GM23338 (cell line): Measurements from ENCODE around the gene TIMP4. TPM values are rescaled to one million over a fixed set of nuclear protein-coding genes. Genes with fewer than 3 reads are reported as not detected.

ENCODE experiments used
- ATAC-seq: fragments of 200-7000 bp; cut with Tn5 transposase; 3 replicates; pipeline ENCODE4 v1.9.1; 2020
- DNase-seq: peaks from one replicate; pipeline ENCODE4 v3.0.0-alpha.2; 2015; ENCODE audit warnings: low spot score
- H2AFZ ChIP-seq: fragments of 200-600 bp; sonication (generic); 2 replicates; pipeline ENCODE4 v1.8.0; 2016; ENCODE audit warnings: antibody characterized with exemption, mild to moderate bottlenecking, moderate library complexity
- H3F3A ChIP-seq: fragments of 200-600 bp; sonication (generic); replicated peaks from 2 replicates; pipeline ENCODE4 v1.8.0; 2017; ENCODE audit warnings: antibody characterized with exemption, mixed run types, low read depth
- H3K27ac ChIP-seq: fragments of 200-600 bp; sonication (generic); 2 replicates; pipeline ENCODE4 v1.6.1; 2016; ENCODE audit warnings: low read depth
- H3K27me3 ChIP-seq: fragments of 200-600 bp; sonication (generic); 2 replicates; pipeline ENCODE4 v1.8.0; 2016; ENCODE audit warnings: mild to moderate bottlenecking, mixed run types, moderate library complexity; ENCODE audit not compliant: insufficient read depth
- H3K36me3 ChIP-seq: fragments of 200-600 bp; sonication (generic); 2 replicates; pipeline ENCODE4 v1.8.0; 2016; ENCODE audit warnings: mild to moderate bottlenecking; ENCODE audit not compliant: insufficient read depth
- H3K4me1 ChIP-seq: fragments of 200-600 bp; sonication (generic); 2 replicates; pipeline ENCODE4 v1.8.0; 2016; ENCODE audit warnings: mild to moderate bottlenecking, moderate library complexity; ENCODE audit not compliant: insufficient read depth
- H3K4me2 ChIP-seq: fragments of 200-600 bp; sonication (generic); 2 replicates; pipeline ENCODE4 v1.7.1; 2017; ENCODE audit warnings: mixed run types
- H3K4me3 ChIP-seq: fragments of 200-600 bp; sonication (generic); 2 replicates; pipeline ENCODE4 v1.6.1; 2016; ENCODE audit warnings: mixed run types
- H3K79me2 ChIP-seq: fragments of 200-600 bp; sonication (generic); replicated peaks from 2 replicates; pipeline ENCODE4 v1.8.0; 2017; ENCODE audit warnings: mild to moderate bottlenecking; ENCODE audit not compliant: insufficient read depth
- H3K9me2 ChIP-seq: fragments of 200-600 bp; sonication (generic); 2 replicates; pipeline ENCODE4 v1.8.0; 2017; ENCODE audit not compliant: insufficient read depth
- H4K20me1 ChIP-seq: fragments of 200-600 bp; sonication (generic); replicated peaks from 2 replicates; pipeline ENCODE4 v1.8.0; 2017; ENCODE audit warnings: mild to moderate bottlenecking; ENCODE audit not compliant: insufficient read depth
- H3K27ac Mint-ChIP-seq: 2 replicates; pipeline ENCODE4 v1.8.0; 2020; ENCODE audit warnings: inconsistent platforms, mild to moderate bottlenecking, moderate library complexity, mixed read lengths
- H3K27me3 Mint-ChIP-seq: 3 replicates; pipeline ENCODE4 v1.8.0; 2022; ENCODE audit warnings: low read depth, mild to moderate bottlenecking, moderate library complexity, mixed read lengths, inconsistent platforms; ENCODE audit not compliant: insufficient read depth, poor library complexity
- H3K36me3 Mint-ChIP-seq: 3 replicates; pipeline ENCODE4 v1.8.0; 2021; ENCODE audit warnings: low read depth, mild to moderate bottlenecking, inconsistent platforms, moderate library complexity, mixed read lengths
- H3K4me1 Mint-ChIP-seq: 3 replicates; pipeline ENCODE4 v1.8.0; 2020; ENCODE audit warnings: mild to moderate bottlenecking, inconsistent platforms, mixed read lengths
- H3K4me3 Mint-ChIP-seq: 3 replicates; pipeline ENCODE4 v1.8.0; 2021; ENCODE audit warnings: moderate library complexity, mild to moderate bottlenecking, inconsistent platforms, mixed read lengths
- H3K9me3 Mint-ChIP-seq: 3 replicates; pipeline ENCODE4 v1.8.0; 2020; ENCODE audit warnings: moderate library complexity, mild to moderate bottlenecking, inconsistent platforms, mixed read lengths
- STAT1 ChIP-seq: IDR thresholded peaks from one replicate; pipeline ENCODE4 v1.6.1; 2016; ENCODE audit warnings: antibody characterized with exemption; ENCODE audit not compliant: unreplicated experiment
- polyA plus RNA-seq: library from polyadenylated mRNA; unstranded; fragments of >200 nt; fragmentation: Nextera tagmentation; extraction: Ambion mirVana; gene quantifications from 2 replicates; pipeline ENCODE4 v1.2.1, GENCODE V29; 2016
- total RNA-seq: library from RNA; depleted of rRNA; stranded (reverse); fragments of >200 nt; shearing (Covaris generic); gene quantifications from 2 replicates; pipeline ENCODE4 v1.2.3, GENCODE V29; 2014
- TF ChIP-seq, protein P1 (sequence below): fragments of 250-450 bp; sonication (Bioruptor Pico); IDR thresholded peaks from 2 replicates; pipeline ENCODE4 v1.5.0; 2020; ENCODE audit warnings: mild to moderate bottlenecking, moderate library complexity
- TF ChIP-seq, protein P2 (sequence below), 2 experiments: fragments of 200-600 bp in 1 of 2; sonication (generic) in 1 of 2; conservative IDR thresholded peaks; 2 replicates each; pipeline versions ENCODE4 v1.5.1 to v1.6.1; 2016 to 2017; ENCODE audit warnings: antibody characterized with exemption in 2 of 2, low read depth in 2 of 2, mild to moderate bottlenecking in 2 of 2, moderate library complexity in 1 of 2
- TF ChIP-seq, protein P3 (sequence below): IDR thresholded peaks from 2 replicates; pipeline ENCODE4 v1.6.1; 2016; ENCODE audit warnings: antibody characterized with exemption

TIMP4 gene
- total and polyA plus RNA-seq, 2 experiments from 2014 or later, result 6.7 to 11.1 TPM

DNA sequence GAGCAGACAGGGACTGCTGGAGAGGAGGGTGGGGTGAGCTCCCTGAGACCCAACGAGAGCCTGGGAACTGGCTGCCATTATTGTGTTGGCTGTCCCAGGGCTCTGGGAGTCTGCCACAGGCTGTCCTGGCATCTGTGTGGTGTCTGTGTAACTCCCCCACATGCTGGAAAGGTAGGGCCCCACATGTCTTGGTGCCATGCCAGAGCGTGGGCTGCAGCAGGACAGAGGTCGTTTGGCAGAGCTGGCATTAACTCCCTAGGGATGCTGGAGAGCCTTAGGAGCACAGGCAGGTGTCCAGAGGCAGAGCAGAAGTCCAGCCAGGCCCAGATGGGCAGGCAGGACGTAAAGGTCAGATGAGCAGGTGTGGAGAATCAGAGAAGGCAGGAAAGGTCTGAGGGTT is 9.7 kb downstream of the TIMP4 start (continued):
- TF ChIP-seq, protein P1, sequence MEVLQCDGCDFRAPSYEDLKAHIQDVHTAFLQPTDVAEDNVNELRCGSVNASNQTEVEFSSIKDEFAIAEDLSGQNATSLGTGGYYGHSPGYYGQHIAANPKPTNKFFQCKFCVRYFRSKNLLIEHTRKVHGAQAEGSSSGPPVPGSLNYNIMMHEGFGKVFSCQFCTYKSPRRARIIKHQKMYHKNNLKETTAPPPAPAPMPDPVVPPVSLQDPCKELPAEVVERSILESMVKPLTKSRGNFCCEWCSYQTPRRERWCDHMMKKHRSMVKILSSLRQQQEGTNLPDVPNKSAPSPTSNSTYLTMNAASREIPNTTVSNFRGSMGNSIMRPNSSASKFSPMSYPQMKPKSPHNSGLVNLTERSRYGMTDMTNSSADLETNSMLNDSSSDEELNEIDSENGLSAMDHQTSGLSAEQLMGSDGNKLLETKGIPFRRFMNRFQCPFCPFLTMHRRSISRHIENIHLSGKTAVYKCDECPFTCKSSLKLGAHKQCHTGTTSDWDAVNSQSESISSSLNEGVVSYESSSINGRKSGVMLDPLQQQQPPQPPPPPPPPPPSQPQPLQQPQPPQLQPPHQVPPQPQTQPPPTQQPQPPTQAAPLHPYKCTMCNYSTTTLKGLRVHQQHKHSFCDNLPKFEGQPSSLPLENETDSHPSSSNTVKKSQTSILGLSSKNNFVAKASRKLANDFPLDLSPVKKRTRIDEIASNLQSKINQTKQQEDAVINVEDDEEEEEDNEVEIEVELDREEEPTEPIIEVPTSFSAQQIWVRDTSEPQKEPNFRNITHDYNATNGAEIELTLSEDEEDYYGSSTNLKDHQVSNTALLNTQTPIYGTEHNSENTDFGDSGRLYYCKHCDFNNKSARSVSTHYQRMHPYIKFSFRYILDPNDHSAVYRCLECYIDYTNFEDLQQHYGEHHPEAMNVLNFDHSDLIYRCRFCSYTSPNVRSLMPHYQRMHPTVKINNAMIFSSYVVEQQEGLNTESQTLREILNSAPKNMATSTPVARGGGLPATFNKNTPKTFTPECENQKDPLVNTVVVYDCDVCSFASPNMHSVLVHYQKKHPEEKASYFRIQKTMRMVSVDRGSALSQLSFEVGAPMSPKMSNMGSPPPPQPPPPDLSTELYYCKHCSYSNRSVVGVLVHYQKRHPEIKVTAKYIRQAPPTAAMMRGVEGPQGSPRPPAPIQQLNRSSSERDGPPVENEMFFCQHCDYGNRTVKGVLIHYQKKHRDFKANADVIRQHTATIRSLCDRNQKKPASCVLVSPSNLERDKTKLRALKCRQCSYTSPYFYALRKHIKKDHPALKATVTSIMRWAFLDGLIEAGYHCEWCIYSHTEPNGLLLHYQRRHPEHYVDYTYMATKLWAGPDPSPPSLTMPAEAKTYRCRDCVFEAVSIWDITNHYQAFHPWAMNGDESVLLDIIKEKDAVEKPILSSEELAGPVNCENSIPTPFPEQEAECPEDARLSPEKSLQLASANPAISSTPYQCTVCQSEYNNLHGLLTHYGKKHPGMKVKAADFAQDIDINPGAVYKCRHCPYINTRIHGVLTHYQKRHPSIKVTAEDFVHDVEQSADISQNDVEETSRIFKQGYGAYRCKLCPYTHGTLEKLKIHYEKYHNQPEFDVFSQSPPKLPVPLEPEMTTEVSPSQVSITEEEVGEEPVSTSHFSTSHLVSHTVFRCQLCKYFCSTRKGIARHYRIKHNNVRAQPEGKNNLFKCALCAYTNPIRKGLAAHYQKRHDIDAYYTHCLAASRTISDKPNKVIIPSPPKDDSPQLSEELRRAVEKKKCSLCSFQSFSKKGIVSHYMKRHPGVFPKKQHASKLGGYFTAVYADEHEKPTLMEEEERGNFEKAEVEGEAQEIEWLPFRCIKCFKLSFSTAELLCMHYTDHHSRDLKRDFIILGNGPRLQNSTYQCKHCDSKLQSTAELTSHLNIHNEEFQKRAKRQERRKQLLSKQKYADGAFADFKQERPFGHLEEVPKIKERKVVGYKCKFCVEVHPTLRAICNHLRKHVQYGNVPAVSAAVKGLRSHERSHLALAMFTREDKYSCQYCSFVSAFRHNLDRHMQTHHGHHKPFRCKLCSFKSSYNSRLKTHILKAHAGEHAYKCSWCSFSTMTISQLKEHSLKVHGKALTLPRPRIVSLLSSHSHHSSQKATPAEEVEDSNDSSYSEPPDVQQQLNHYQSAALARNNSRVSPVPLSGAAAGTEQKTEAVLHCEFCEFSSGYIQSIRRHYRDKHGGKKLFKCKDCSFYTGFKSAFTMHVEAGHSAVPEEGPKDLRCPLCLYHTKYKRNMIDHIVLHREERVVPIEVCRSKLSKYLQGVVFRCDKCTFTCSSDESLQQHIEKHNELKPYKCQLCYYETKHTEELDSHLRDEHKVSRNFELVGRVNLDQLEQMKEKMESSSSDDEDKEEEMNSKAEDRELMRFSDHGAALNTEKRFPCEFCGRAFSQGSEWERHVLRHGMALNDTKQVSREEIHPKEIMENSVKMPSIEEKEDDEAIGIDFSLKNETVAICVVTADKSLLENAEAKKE, result no peak
- TF ChIP-seq STAT1, result no peak
- TF ChIP-seq, protein P2, sequence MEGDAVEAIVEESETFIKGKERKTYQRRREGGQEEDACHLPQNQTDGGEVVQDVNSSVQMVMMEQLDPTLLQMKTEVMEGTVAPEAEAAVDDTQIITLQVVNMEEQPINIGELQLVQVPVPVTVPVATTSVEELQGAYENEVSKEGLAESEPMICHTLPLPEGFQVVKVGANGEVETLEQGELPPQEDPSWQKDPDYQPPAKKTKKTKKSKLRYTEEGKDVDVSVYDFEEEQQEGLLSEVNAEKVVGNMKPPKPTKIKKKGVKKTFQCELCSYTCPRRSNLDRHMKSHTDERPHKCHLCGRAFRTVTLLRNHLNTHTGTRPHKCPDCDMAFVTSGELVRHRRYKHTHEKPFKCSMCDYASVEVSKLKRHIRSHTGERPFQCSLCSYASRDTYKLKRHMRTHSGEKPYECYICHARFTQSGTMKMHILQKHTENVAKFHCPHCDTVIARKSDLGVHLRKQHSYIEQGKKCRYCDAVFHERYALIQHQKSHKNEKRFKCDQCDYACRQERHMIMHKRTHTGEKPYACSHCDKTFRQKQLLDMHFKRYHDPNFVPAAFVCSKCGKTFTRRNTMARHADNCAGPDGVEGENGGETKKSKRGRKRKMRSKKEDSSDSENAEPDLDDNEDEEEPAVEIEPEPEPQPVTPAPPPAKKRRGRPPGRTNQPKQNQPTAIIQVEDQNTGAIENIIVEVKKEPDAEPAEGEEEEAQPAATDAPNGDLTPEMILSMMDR (conservative IDR thresholded peaks at IDR 0.05; ENCODE audit: low read depth in 2 of 2), result no peak
- TF ChIP-seq, protein P3, sequence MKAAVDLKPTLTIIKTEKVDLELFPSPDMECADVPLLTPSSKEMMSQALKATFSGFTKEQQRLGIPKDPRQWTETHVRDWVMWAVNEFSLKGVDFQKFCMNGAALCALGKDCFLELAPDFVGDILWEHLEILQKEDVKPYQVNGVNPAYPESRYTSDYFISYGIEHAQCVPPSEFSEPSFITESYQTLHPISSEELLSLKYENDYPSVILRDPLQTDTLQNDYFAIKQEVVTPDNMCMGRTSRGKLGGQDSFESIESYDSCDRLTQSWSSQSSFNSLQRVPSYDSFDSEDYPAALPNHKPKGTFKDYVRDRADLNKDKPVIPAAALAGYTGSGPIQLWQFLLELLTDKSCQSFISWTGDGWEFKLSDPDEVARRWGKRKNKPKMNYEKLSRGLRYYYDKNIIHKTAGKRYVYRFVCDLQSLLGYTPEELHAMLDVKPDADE, result no peak

DNA sequence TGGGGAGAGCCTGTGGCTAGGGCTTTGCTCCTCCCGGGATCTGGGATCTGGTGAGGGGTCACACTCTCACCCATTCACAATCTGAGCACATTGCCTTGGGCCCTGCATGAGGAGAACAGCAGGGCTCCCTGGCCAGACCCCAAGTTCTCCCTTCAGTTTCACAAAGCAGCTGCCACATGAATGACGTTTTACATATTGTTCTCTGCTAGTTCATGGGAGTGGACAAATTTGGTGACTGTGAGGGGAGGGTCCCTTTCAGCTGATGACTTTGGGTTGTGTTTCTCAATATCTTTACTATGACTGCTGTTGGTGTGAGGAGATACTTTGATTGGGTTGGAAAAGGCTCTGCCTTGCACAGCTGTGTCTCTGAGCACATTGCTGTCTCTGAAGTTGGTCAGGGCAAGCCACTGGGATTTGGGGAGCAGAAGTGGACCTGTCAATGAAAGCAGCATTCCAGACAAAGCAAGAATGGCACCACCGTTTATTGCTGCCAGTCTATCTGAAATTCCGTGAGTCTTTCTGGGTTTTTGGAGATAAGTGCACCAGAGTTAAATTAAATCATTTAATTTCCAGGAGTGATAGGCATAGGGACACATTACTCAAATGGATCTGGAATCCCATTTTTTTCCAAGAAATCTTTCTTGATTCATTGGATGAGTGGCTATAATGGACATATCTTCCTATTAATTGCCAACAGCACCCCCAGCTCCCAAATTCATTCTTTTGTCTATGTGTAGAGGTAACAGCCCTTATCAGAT is 10.3 kb downstream of the TIMP4 start:
- no peak for DNase-seq
- H3K79me2 ChIP-seq, result no peaks in the 10 kb centered on the region
- TF ChIP-seq, protein P2 (conservative IDR thresholded peaks at IDR 0.05; ENCODE audit: low read depth in 2 of 2), result no peak

More for the DNA sequence above, 10.3 kb downstream of the TIMP4 start:
- Mint-ChIP-seq H3K4me1 (no peaks in the 10 kb centered on the region), H3K4me3 (no peak overlapping the region), H3K36me3 (peaks cover 10% of the 10 kb centered on the region), H3K27ac (no peak overlapping the region), H3K27me3 (no peaks in the 10 kb centered on the region), H3K9me3 (no peaks in the 10 kb centered on the region)
- H3K4me2 ChIP-seq, result no peak overlapping the region
- no peak overlapping the region for H3K4me3 ChIP-seq
- H3F3A ChIP-seq, result no peaks in the 10 kb centered on the region
- no peaks in the 10 kb centered on the region for H3K4me1 ChIP-seq
- H3K27me3 ChIP-seq, result no peaks in the 10 kb centered on the region
- no peaks in the 10 kb centered on the region; the same call in 1 of the 2 replicates for H3K36me3 ChIP-seq
- no peak overlapping the region for H2AFZ ChIP-seq
- H3K27ac ChIP-seq, result no peak overlapping the region
- H3K9me2 ChIP-seq, result no peaks in the 10 kb centered on the region
- no peak for ATAC-seq
- H4K20me1 ChIP-seq, result no peaks in the 10 kb centered on the region
